K562 (cell line): ENCODE data around the gene TMEM214. TPM values are rescaled to one million over a fixed set of nuclear protein-coding genes. Genes with fewer than 3 reads are reported as not detected.

ENCODE experiments used
- CBX3 ChIP-seq, 2 experiments: IDR thresholded peaks; 1 replicate in 1 of 2; 2 replicates in 1 of 2; pipeline ENCODE4 v1.6.1; 2012; ENCODE audit warnings: inconsistent platforms in 2 of 2, low read length in 2 of 2, borderline replicate concordance in 1 of 2, control low read depth in 1 of 2
- DDX20 ChIP-seq: fragments of 450-650 bp; IDR thresholded peaks from 2 replicates; pipeline ENCODE4 v1.6.1; 2016; ENCODE audit warnings: missing genetic modification characterization, low read depth, mild to moderate bottlenecking, missing compliant biosample characterization, moderate library complexity
- EHMT2 ChIP-seq: fragments of 450-650 bp; IDR thresholded peaks from 2 replicates; pipeline ENCODE4 v1.6.1; 2018; ENCODE audit warnings: antibody characterized with exemption
- JUN ChIP-seq, 2 experiments: sonication (generic) in 1 of 2; formaldehyde crosslinking in 1 of 2; IDR thresholded peaks; 2 replicates each; pipeline versions ENCODE4 v1.6.1 to v1.8.0; 2012 to 2022; ENCODE audit warnings: borderline replicate concordance in 2 of 2, mild to moderate bottlenecking in 2 of 2, improper control_type of control experiment in 1 of 2, low read depth in 1 of 2, low read length in 1 of 2, missing genetic modification reagents in 1 of 2
- PHF20 ChIP-seq: fragments of 450-650 bp; IDR thresholded peaks from 2 replicates; pipeline ENCODE4 v1.6.1; 2018; ENCODE audit not compliant: partially characterized antibody
- POLR3G ChIP-seq: IDR thresholded peaks from 2 replicates; pipeline ENCODE4 v1.6.1; 2011; ENCODE audit not compliant: insufficient read length, insufficient replicate concordance; ENCODE audit errors: extremely low read depth
- PTRF ChIP-seq: fragments of 450-650 bp; IDR thresholded peaks from 2 replicates; pipeline ENCODE4 v1.6.1; 2016; ENCODE audit warnings: mild to moderate bottlenecking, missing genetic modification characterization, missing compliant biosample characterization
- RBM39 ChIP-seq: fragments of 200-400 bp; formaldehyde crosslinking; optimal IDR thresholded peaks from 2 replicates; pipeline ENCODE3; 2018; ENCODE audit warnings: low read depth, low read length
- SMARCC2 ChIP-seq: fragments of 450-650 bp; IDR thresholded peaks from 2 replicates; pipeline ENCODE4 v1.6.1; 2017; ENCODE audit warnings: antibody characterized with exemption, moderate library complexity, mild to moderate bottlenecking, low read depth
- STAT5A ChIP-seq: IDR thresholded peaks from 2 replicates; pipeline ENCODE4 v1.6.1; 2012; ENCODE audit warnings: low read length, inconsistent platforms, borderline replicate concordance
- ZBTB8A ChIP-seq: fragments of 450-650 bp; IDR thresholded peaks from 2 replicates; pipeline ENCODE4 v1.6.1; 2018; ENCODE audit warnings: mild to moderate bottlenecking, moderate library complexity; ENCODE audit not compliant: partially characterized antibody
- ZZZ3 ChIP-seq: fragments of 450-650 bp; IDR thresholded peaks from 2 replicates; pipeline ENCODE4 v1.6.1; 2016; ENCODE audit warnings: antibody characterized with exemption, mild to moderate bottlenecking, moderate library complexity
- polyA plus RNA-seq, 8 experiments: library from polyadenylated mRNA; depleted of rRNA in 4 of 8; stranded (reverse) in 5 of 8; unstranded in 3 of 8; fragments of >200 nt; fragmentation: Nextera tagmentation in 2 of 8; fragmentation: Illumina TruSeq in 1 of 8; extraction: Ambion mirVana in 2 of 8; extraction: Trizol in 1 of 8; gene quantifications; 2 replicates each; pipeline versions ENCODE4 v1.2.1 to v1.2.3, GENCODE V29; 2011 to 2014; ENCODE audit warnings: inconsistent platforms in 1 of 8, missing spikeins in 1 of 8
- total RNA-seq, 7 experiments: library from RNA; depleted of rRNA in 6 of 7; stranded (reverse); fragments of >200 nt in 6 of 7; fragmentation: Illumina TruSeq in 2 of 7; extraction: Trizol in 2 of 7; gene quantifications; 2 replicates each; pipeline versions ENCODE4 v1.2.1 to v1.2.3, GENCODE V29; 2011 to 2021; ENCODE audit warnings: low replicate concordance in 1 of 7
- TF ChIP-seq, protein P1 (sequence below): fragments of 450-650 bp; IDR thresholded peaks from 2 replicates; pipeline ENCODE4 v1.6.1; 2016; ENCODE audit warnings: low read depth, mild to moderate bottlenecking, moderate library complexity
- TF ChIP-seq, protein P2 (sequence below): fragments of 200-800 bp; sonication (Bioruptor generic); IDR thresholded peaks from 2 replicates; pipeline ENCODE4 v1.6.1; 2017; ENCODE audit warnings: missing genetic modification characterization, missing compliant biosample characterization
- TF ChIP-seq, protein P3 (sequence below), 2 experiments: fragments of 450-650 bp; formaldehyde crosslinking in 1 of 2; IDR thresholded peaks; 2 replicates each; pipeline versions ENCODE4 v1.4.0 to v1.6.1; 2014 to 2020; ENCODE audit warnings: mild to moderate bottlenecking in 2 of 2, borderline replicate concordance in 1 of 2, low read depth in 1 of 2

TMEM214 gene
- total and polyA plus RNA-seq, 9 of the 15 experiments (the other 6 are each of a cell fraction or from before 2014, with no cell fraction given): 11.4 to 81.4 (median 44.1) TPM

DNA sequence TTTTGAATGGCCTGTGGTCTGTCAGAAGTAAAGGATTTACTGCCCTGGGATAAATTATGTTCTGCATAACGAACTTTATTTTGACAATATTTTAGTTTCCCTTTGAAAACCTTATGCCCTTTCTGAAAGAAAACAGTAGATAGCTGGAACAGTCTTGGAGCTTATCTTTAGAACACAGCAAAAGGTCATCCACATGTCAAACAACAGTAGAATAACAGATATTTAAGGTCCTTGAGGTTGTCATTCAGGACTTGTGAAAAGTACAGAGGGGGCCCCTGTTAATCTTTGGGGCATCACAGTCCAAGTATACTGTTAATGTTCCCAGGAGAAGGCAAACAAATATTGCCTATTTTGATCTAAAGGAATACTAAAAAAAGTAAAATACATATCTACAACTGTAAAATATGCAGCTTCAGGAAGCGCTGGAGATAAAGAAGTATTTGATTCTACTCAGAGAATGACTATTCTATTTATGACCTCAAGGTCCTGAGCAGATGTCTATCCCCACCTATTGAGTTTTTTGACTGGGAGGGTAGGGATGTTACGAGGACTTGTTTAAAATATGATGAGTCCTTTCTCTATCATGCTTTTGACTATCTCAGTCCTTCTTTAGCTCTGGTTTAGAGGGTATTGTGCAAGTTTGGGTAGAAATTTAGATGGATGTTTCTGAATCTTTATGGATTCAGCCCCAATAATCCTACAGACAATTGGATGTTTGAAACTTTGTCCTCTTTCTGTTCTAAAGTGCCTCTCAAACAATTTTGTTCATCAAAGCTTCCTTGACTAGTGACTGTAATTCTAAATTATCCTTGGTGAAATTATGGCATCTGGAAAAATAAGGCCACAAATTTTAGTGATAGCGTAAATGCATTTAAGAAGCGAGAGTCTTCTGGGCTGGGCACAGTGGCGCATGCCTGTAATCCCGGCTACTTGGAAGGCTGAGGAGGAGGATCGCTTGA, 25.1 kb upstream of the TMEM214 start (continued):
- peak in 1 of 2 experiments; percentile 13; a peak in 1 of 3 replicates for TF ChIP-seq CBX3 (IDR thresholded peaks at IDR 0.05; ENCODE audit: borderline replicate concordance in 1 of 2, low read length in 2 of 2)
- peak; percentile 65; the same call in 1 of the 2 replicates for TF ChIP-seq STAT5A
- TF ChIP-seq, protein P1, sequence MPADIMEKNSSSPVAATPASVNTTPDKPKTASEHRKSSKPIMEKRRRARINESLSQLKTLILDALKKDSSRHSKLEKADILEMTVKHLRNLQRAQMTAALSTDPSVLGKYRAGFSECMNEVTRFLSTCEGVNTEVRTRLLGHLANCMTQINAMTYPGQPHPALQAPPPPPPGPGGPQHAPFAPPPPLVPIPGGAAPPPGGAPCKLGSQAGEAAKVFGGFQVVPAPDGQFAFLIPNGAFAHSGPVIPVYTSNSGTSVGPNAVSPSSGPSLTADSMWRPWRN: peak; percentile 65; the same call in 1 of the 2 replicates
- TF ChIP-seq, protein P2, sequence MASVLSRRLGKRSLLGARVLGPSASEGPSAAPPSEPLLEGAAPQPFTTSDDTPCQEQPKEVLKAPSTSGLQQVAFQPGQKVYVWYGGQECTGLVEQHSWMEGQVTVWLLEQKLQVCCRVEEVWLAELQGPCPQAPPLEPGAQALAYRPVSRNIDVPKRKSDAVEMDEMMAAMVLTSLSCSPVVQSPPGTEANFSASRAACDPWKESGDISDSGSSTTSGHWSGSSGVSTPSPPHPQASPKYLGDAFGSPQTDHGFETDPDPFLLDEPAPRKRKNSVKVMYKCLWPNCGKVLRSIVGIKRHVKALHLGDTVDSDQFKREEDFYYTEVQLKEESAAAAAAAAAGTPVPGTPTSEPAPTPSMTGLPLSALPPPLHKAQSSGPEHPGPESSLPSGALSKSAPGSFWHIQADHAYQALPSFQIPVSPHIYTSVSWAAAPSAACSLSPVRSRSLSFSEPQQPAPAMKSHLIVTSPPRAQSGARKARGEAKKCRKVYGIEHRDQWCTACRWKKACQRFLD (CRISPR knock-in tag): peak; percentile 77
- TF ChIP-seq PHF20: no peak
- no peak for TF ChIP-seq JUN (IDR thresholded peaks at IDR 0.05; ENCODE audit: borderline replicate concordance, low read depth, low read length)
- no peak for TF ChIP-seq JUN (CRISPR knock-in tag; IDR thresholded peaks at IDR 0.05; ENCODE audit: borderline replicate concordance)
- peak; percentile 35; the same call in 1 of the 2 replicates for TF ChIP-seq SMARCC2
- no peak for TF ChIP-seq PTRF (tag)
- TF ChIP-seq, protein P3, sequence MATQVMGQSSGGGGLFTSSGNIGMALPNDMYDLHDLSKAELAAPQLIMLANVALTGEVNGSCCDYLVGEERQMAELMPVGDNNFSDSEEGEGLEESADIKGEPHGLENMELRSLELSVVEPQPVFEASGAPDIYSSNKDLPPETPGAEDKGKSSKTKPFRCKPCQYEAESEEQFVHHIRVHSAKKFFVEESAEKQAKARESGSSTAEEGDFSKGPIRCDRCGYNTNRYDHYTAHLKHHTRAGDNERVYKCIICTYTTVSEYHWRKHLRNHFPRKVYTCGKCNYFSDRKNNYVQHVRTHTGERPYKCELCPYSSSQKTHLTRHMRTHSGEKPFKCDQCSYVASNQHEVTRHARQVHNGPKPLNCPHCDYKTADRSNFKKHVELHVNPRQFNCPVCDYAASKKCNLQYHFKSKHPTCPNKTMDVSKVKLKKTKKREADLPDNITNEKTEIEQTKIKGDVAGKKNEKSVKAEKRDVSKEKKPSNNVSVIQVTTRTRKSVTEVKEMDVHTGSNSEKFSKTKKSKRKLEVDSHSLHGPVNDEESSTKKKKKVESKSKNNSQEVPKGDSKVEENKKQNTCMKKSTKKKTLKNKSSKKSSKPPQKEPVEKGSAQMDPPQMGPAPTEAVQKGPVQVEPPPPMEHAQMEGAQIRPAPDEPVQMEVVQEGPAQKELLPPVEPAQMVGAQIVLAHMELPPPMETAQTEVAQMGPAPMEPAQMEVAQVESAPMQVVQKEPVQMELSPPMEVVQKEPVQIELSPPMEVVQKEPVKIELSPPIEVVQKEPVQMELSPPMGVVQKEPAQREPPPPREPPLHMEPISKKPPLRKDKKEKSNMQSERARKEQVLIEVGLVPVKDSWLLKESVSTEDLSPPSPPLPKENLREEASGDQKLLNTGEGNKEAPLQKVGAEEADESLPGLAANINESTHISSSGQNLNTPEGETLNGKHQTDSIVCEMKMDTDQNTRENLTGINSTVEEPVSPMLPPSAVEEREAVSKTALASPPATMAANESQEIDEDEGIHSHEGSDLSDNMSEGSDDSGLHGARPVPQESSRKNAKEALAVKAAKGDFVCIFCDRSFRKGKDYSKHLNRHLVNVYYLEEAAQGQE (IDR thresholded peaks at IDR 0.05; ENCODE audit: borderline replicate concordance): no peak; the same call in 1 of the 2 replicates
- TF ChIP-seq, protein P3 (CRISPR knock-in tag; IDR thresholded peaks at IDR 0.05; ENCODE audit: low read depth): no peak
- TF ChIP-seq RBM39: no peak
- TF ChIP-seq POLR3G: no peak
- TF ChIP-seq ZZZ3: no peak
- TF ChIP-seq EHMT2: no peak
- no peak for TF ChIP-seq ZBTB8A
- no peak; the same call in 1 of the 2 replicates for TF ChIP-seq DDX20 (tag)
